Smooth muscle cell (in vitro differentiated cells): ENCODE data around the gene MYOM1. TPM values are rescaled to one million over a fixed set of nuclear protein-coding genes. Genes with fewer than 3 reads are reported as not detected.

Experiments used
- DNase-seq: peaks from one replicate; lab custom pipeline; 2025; ENCODE audit not compliant: unreplicated experiment; lab: John Stamatoyannopoulos, UW
- H2AFZ ChIP-seq: fragments of 200-600 bp; sonication (generic); 2 replicates; pipeline ENCODE4 v1.6.0; 2016; ENCODE audit warnings: antibody characterized with exemption, low read depth, mild to moderate bottlenecking
- H3F3A ChIP-seq: fragments of 200-600 bp; sonication (generic); 2 replicates; pipeline ENCODE4 v1.6.0; 2017; ENCODE audit warnings: antibody characterized with exemption, low read depth
- H3K27ac ChIP-seq: fragments of 200-600 bp; sonication (generic); 2 replicates; pipeline ENCODE4 v1.5.1; 2016; ENCODE audit warnings: low read depth, mild to moderate bottlenecking
- H3K27me3 ChIP-seq: fragments of 200-600 bp; sonication (generic); 2 replicates; pipeline ENCODE4 v1.6.1; 2016; ENCODE audit warnings: low read depth, mild to moderate bottlenecking
- H3K36me3 ChIP-seq: fragments of 200-600 bp; sonication (generic); 2 replicates; pipeline ENCODE4 v1.5.1; 2016; ENCODE audit warnings: low read depth
- H3K4me1 ChIP-seq: fragments of 200-600 bp; sonication (generic); 2 replicates; pipeline ENCODE4 v1.5.1; 2016; ENCODE audit warnings: low read depth
- H3K4me2 ChIP-seq: fragments of 200-600 bp; sonication (generic); 2 replicates; pipeline ENCODE4 v1.6.0; 2016; ENCODE audit warnings: mild to moderate bottlenecking
- H3K4me3 ChIP-seq: fragments of 200-600 bp; sonication (generic); 2 replicates; pipeline ENCODE4 v1.5.1; 2016; ENCODE audit warnings: mild to moderate bottlenecking
- H3K79me2 ChIP-seq: fragments of 200-600 bp; sonication (generic); 2 replicates; pipeline ENCODE4 v1.6.0; 2016; ENCODE audit warnings: low read depth, mild to moderate bottlenecking
- H3K9ac ChIP-seq: fragments of 200-600 bp; sonication (generic); 2 replicates; pipeline ENCODE4 v1.6.0; 2016; ENCODE audit warnings: low read depth
- H3K9me3 ChIP-seq: fragments of 200-600 bp; sonication (generic); replicated peaks from 2 replicates; pipeline ENCODE4 v1.5.1; 2016; ENCODE audit warnings: low read depth
- H4K20me1 ChIP-seq: fragments of 200-600 bp; sonication (generic); 2 replicates; pipeline ENCODE4 v1.6.0; 2016; ENCODE audit warnings: low read depth
- CTCF ChIP-seq: fragments of 200-600 bp; sonication (generic); IDR thresholded peaks from 2 replicates; pipeline ENCODE4 v1.5.1; 2017; ENCODE audit warnings: borderline replicate concordance, mild to moderate bottlenecking, antibody characterized with exemption; ENCODE audit not compliant: insufficient read depth, poor library complexity, severe bottlenecking
- WGBS: methylation state at CpG from one replicate; pipeline ENCODE4 v1.1.7; 2016; ENCODE audit warnings: low lambda C conversion rate; 5-methylcytosine and 5-hydroxymethylcytosine counted together
- polyA plus RNA-seq: library from polyadenylated mRNA; unstranded; fragments of >200 nt; fragmentation: Nextera tagmentation; extraction: Ambion mirVana; gene quantifications from 2 replicates; pipeline ENCODE4 v1.2.1, GENCODE V29; 2016
- total RNA-seq: library from RNA; depleted of rRNA; stranded (reverse); fragments of >200 nt; gene quantifications from 2 replicates; pipeline ENCODE4 v1.2.3, GENCODE V29; 2014

Gene MYOM1
- total and polyA plus RNA-seq, 2 experiments from 2014 or later: 0.40 to 0.87 TPM

GRCh38 chr18:3150688-3151087, 69.1 kb downstream of the MYOM1 start:
- Histone ChIP-seq H3K9ac (no peak overlapping the region), H3K4me1 (no peaks in the 10 kb centered on the region), H3K4me3 (no peak overlapping the region), H3K9me3 (no peaks in the 10 kb centered on the region), H3K27me3 (no peaks in the 10 kb centered on the region), H3F3A (no peaks in the 10 kb centered on the region), H3K4me2 (no peak overlapping the region), H3K79me2 (no peaks in the 10 kb centered on the region), H2AFZ (no peak overlapping the region), H3K36me3 (no peaks in the 10 kb centered on the region), H3K27ac (no peak overlapping the region), H4K20me1 (no peaks in the 10 kb centered on the region)
- no peak for TF ChIP-seq CTCF
- WGBS: 98% methylated on average over 2 of the region's 2 CpGs
- no peak for DNase-seq

- 95% methylated on average over 5 of the region's 5 CpGs for WGBS
- Histone ChIP-seq H3K27ac (no peak overlapping the region), H3K4me3 (no peak overlapping the region), H3K27me3 (no peaks in the 10 kb centered on the region), H3F3A (no peaks in the 10 kb centered on the region), H2AFZ (no peak overlapping the region), H3K9ac (no peak overlapping the region), H3K4me1 (no peaks in the 10 kb centered on the region), H3K36me3 (no peaks in the 10 kb centered on the region), H3K4me2 (no peak overlapping the region), H3K79me2 (no peaks in the 10 kb centered on the region), H3K9me3 (no peaks in the 10 kb centered on the region), H4K20me1 (no peaks in the 10 kb centered on the region)
- DNase-seq: no peak
- no peak for TF ChIP-seq CTCF
These were observed 69.5 kb downstream of the MYOM1 start for GRCh38 chr18:3150274-3150673.

GRCh38 chr18:3148930-3149535, 70.7 kb downstream of the MYOM1 start:
- Histone ChIP-seq H3K9me3 (no peaks in the 10 kb centered on the region), H3K27ac (no peak overlapping the region), H3K36me3 (no peaks in the 10 kb centered on the region), H3K27me3 (no peaks in the 10 kb centered on the region), H3K9ac (no peak overlapping the region), H2AFZ (no peak overlapping the region), H4K20me1 (no peaks in the 10 kb centered on the region), H3K4me3 (no peak overlapping the region), H3K79me2 (no peaks in the 10 kb centered on the region), H3K4me2 (no peak overlapping the region), H3K4me1 (no peaks in the 10 kb centered on the region), H3F3A (no peaks in the 10 kb centered on the region)
- no peak for DNase-seq
- WGBS: 68% methylated on average over 4 of the region's 4 CpGs
- no peak for TF ChIP-seq CTCF

GRCh38 chr18:3147935-3148554, 71.7 kb downstream of the MYOM1 start:
- WGBS: 90% methylated on average over 8 of the region's 8 CpGs
- Histone ChIP-seq H3F3A (no peaks in the 10 kb centered on the region), H3K4me1 (no peaks in the 10 kb centered on the region), H3K27ac (no peak overlapping the region), H3K36me3 (no peaks in the 10 kb centered on the region), H3K27me3 (no peaks in the 10 kb centered on the region), H4K20me1 (no peaks in the 10 kb centered on the region), H3K79me2 (no peaks in the 10 kb centered on the region), H3K9me3 (no peaks in the 10 kb centered on the region), H2AFZ (no peak overlapping the region), H3K4me2 (no peak overlapping the region), H3K9ac (no peak overlapping the region), H3K4me3 (no peak overlapping the region)
- TF ChIP-seq CTCF: no peak
- DNase-seq: no peak
